ENCODE results near the gene JAKMIP3.

JAKMIP3 gene

GRCh38 chr10:132044803-132045202 lies 20.9 kb upstream of the JAKMIP3 start:
- no peak for DNase-seq

GRCh38 chr10:132045324-132045723 lies 20.4 kb upstream of the JAKMIP3 start:
- DNase-seq: no peak

GRCh38 chr10:132047575-132048293 lies 18.0 kb upstream of the JAKMIP3 start:
- DNase-seq: no peak

DNA sequence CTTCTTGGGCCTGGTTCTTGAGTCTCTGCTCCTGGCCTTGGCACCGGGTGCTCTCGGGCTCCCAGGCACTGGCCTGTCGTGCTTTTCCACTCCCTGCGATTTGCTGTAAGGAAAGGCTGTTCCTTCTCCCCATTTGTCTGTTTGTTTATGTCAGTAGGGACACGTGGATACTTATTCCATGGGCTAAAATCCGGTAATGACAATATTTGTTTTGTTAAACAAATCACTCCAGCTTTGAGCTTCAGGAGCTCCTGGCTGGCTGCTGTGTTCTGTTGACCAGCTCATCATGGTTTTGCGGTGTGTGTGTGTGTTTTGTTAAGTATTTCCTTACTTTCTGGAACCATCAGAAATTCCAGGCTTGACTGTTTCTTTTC lies 17.5 kb upstream of the JAKMIP3 start:
- DNase-seq: no peak

GRCh38 chr10:132050191-132050590 lies 15.6 kb upstream of the JAKMIP3 start:
- no peak for DNase-seq

DNA sequence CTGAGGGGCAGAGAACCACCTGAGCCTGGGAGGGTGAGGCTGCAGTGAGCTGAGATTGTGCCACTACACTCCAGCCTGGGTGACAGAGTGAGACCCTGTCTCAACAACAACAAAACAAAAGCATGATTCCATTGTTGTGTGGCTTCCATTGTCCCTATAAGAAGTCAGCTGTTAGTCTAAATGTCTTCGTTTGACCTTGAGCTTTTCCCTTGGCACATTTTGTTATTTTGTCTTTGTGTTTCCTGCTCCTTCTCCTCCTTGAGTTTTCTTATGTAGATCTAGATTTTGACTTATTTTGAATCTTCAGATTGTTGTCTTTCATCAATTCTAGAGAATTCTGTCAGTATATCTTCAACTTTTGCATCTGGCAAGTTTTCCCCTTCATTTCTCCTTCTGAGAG lies 13.6 kb upstream of the JAKMIP3 start:
- no peak for DNase-seq

DNA sequence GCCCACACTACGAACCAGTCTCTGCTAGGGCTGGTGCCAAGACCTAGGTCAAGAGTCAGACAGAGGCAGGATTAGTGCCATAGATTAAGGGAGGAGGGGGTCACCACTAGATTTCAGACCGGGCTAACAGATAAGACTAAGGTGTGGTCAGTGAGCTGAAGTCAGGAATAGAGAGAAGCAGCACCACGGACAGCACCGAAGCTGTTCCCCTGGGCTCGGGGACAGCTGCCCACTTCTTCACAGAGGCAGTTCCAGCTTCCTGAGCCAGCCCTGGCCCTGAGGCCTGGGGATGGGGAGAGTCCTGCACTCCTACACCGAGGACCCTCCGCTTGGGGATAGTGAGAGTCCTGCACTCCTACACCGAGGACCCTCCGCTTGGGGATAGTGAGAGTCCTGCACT lies 11.2 kb upstream of the JAKMIP3 start:
- no peak for DNase-seq

GRCh38 chr10:132055616-132056015 lies 10.1 kb upstream of the JAKMIP3 start:
- no peak for DNase-seq

DNA sequence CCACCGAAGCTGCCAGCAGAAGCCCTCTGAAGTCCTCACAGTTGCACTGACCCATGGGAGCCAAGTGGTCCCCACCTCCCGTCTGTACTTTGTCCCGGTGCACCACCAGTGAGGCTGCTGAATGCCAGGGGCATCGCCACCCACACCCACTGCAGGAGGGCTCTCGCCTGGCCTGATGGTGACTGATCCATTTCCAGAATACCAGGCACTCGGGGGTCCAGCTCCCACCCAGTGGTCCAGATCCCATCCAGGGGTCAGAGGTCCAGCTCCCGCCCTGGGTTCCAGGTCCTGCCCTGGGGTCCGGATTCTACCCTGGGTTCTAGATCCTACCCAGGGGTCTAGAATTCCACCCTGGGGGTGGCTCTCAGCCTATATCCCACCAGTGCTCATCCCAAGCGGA lies 9.1 kb upstream of the JAKMIP3 start:
- DNase-seq: no peak

GRCh38 chr10:132057191-132057681 lies 8.5 kb upstream of the JAKMIP3 start:
- DNase-seq: no peak

DNA sequence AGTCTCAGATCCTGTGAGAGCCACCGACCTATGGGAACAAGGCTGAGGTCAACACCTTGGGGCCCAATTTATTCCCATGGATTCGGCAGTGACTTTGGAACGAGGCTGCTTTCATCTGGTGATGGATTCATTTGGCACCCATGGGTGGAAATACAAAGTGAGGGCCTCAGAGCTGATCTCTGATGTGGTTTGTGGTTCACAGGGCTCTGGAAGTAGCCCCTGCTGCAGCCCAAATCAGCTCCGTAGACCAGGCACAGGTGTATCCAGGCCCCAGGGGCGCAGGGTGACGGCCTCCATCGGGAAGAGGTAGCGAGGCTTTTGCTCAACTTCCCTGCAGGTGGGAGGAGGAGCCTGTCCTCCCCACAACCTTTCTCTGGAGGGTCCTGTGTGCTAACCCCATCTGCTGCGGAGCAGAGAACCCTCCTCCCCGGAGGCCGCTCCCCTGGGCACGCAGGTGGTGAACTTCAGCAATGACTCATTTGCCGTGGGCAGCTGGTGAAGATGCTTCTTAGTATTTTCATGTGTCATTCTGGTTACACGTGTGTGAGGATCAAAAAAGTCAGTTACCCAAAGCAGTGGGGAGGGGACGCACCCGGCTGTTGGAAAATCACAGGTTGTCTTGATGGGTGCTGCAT lies 7.5 kb upstream of the JAKMIP3 start:
- DNase-seq: no peak

DNA sequence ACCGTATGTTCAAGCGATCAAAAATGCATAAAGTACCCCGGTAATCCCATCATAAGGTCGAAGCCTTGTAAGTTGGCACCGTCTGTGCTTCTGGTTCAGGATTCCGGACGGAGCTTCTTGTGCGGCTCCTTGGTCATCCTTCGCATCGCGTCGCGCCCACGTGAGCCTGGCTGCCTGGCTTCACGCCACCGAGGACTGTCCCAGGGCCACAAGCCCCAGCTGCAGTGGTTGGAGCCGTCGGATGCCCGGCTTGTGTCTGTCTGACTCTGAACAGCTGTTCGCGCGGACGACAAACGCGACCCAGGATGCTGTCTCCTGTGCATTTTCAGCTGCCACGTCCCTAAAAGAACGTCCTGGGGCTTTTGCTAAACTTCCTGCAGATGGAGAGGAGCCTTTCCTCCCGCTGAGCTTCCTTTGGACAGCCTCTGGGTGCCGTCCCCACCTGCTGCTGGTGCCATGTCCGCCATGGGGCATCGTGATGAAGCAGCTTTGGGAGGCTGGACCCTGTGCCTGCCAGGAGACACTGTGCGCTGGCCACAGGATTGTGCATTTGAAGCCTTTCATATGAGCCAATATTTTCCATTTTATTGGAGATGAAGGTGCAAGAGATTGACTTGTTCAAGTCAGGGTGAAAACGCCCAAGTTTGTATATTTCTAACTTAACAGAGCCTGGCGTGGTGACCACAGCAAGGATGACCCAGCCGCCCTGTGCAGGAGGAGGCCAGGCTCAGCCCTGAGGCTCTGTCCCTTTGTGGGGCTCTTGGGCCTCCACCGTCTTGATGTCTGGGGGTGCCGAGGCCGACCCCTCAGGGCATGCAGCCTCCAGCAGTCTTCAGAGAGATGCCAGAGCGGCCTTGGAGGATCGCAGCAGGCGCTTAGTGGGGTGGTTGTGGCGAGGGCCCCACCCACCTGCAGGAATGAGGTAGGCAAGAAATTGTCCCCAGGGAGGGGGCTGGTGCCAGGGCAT lies 6.7 kb upstream of the JAKMIP3 start:
- no peak for DNase-seq

GRCh38 chr10:132059760-132060508 lies 5.8 kb upstream of the JAKMIP3 start:
- DNase-seq: no peak

DNA sequence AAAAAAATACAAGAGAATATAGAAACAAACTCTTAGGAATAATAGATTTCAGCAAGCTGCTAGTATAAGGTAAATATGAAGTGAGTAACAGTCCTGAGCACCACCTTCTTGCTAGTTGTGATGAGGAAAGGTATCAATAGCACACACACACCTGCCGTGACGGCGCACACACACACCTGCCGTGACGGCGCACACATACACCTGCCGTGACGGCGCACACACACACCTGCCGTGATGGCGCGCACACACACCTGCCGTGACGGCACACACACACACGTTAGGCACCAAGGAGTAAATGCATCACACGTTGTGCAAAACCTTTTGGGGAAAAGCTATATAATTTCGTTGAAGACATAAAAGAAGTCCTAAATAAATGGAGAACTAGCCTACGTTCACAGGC lies 4.7 kb upstream of the JAKMIP3 start:
- DNase-seq: no peak

DNA sequence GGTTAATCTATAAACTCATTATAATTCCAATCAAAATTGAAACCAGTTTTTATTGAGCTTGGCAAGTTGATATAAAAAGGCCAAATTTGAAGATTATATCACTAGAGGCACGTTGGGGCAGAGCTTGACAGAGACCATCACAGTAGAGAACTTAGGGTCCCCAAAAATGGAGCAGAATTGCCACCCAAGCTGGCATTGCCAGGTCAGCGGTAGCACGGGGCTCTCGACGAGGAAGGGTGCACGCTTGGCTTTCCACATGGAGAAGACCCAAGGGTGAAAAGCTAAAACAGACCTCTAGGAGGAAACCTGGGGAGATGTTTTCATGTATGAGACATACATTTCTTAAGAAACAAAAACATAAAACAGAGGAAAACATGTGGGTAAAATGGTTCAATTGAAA lies 4.3 kb upstream of the JAKMIP3 start:
- no peak for DNase-seq

DNA sequence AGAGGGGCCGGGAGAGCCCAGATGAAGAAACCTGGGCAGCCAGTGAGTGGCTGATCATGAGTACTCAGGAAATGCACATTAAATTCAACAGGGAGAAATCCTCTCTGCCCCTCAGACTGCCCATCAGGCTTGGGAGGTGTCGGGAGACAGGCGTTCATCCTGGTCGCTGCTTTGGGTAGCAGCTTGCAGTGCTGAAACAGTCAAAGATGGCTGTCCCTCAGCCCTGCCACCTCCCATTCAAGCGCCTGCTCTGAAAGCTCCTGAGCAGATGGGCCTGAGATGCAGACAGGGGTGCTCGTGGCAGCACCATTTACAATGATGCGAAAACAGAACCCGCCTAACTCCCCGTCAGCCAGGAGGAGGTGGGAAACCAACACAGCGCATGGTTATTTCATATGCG lies 3.6 kb upstream of the JAKMIP3 start:
- no peak for DNase-seq

GRCh38 chr10:132062641-132063390 lies 2.9 kb upstream of the JAKMIP3 start:
- no peak for DNase-seq

DNA sequence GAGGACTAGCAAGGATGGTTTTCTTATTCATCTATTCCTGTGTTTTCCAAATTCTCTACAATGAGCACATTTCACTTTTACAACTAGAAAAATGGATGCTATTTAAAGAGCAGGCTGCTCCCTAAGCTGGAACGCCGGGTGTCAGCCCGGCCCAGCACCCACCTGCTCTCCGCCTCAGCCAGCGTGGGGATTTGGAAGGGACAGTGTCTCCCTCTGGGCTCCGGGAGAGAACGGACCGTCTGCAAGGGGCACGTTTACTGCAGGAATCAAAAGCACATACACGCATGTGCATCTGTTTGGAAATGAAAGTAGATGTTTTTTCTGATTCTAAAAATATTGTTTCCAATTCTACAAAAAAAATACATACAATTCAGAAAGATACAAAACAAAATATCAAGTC lies 2.3 kb upstream of the JAKMIP3 start:
- no peak for DNase-seq

GRCh38 chr10:132064082-132064755 lies 1.5 kb upstream of the JAKMIP3 start:
- DNase-seq: no peak

DNA sequence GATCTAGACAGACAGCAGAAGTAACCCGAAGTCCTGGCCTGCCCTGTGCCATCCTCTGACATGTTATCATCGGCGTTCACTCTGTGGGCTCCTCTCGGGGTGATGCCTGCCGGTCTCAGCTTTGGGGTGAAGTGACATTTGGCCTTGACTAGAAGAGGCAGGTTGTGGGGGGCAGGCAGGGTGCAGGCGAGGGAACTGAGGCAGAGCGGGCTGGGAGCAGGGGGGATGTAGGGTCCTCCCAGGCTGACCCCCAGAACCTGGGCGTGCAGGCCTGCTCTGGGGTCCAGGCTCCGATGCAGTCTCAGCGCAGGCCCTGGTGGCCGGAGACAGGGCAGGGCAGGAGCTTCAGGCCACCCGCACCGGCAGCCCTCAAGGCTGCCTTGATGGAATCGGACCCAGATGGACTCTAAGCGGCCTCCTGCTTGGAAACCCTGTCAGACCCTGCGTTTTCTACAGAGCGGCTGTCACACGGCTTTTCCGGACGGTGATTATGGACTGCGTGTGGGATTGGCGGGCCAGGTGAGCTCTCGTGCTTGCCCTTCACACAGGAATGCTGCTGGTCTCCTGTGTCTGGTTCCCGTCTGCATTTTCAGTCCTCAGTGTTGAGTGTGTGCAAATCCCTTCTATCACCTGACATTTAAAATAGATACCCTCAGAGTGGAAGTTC lies 842 bp upstream of the JAKMIP3 start:
- DNase-seq: no peak

DNA sequence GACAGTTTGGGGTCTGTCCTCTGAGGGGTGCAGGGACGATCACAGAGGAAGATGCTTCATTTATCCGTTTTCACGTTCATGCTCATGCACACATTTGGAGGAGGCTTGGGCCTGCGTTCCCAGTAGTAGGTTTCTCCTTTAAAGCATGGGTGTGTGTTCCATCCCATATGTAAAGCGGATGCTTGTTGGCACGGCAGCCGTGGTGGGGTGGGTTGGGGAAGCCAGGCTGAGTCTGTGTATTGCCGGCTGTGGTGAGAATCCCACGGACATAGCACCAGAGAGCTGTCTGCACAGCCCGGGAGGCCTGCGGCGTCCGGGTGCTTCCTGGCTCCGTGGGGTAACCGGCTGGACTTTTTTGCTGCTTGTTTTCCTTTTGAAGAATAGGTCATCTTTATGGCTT lies 440 bp downstream of the JAKMIP3 start:
- no peak for DNase-seq
